ENCODE results near the gene RNF168. TPM values are rescaled to one million over a fixed set of nuclear protein-coding genes. Genes with fewer than 3 reads are reported as not detected.
"Not testable (repeated sequence)": the region's sequence is repeated elsewhere in the genome, so short reads cannot be mapped to it uniquely, and the experiment has no call there.

The RNF168 gene
- total RNA-seq, 1 donor from 2014 or later: 21.1 TPM

DNA sequence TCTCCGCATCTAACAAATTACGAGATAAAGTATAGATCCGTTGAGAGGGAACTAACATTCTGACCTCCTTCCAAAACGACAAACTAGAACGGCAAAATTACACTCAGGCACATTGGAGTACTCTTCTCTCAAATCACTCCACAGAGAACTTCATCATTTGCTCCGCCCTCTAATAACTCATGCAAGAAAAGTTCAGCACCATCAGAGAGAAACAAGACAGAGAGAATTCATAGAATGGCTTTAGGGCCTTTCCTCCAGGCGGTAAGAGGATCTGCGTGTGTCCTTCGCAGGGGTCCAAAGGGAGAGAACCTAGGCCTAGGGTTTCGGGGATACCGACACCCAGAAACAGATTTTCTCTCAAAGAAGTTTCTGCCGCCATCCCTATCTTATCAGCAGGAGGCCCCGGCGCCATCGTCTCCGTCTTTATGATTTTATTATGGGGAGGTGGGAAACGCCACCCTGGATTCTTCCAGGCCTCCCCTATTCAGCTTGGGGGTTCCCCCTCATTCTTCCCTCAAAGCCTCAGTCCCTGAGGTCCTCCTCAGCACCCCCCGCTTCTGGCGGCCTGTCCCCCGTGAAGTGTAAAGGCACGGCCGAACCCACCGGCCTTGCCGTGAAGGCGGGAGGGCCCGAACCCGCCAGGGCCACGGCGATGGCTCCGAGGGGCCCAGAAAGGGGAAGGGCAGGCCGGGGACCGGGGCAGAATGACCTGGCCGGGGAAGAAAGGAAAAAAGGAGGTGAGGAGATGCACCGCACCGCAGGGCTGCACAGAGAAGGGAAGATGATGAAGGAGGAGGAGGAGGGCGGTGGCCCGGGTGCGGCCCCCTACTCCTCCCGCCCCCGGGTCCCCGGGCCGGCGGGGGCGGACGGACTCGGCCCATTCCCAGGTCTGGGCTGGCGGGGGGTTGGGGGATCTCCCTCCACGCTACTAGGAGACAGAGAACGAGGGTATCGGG, 72.1 kb downstream of the RNF168 start:
- H3K9me3 ChIP-seq: no peaks in the 10 kb centered on the region
- DNase-seq: peak; percentile 76
- peaks cover 11% of the 10 kb centered on the region for H3K36me3 ChIP-seq
- peaks cover 14% of the 10 kb centered on the region for H3K4me1 ChIP-seq
- peak; percentile 49 for ATAC-seq
- TF ChIP-seq CTCF (IDR thresholded peaks at IDR 0.05): no peak
- H3K4me3 ChIP-seq: peak overlapping the region; percentile 98
- H3K27ac ChIP-seq: peak overlapping the region; percentile 94
- no peaks in the 10 kb centered on the region for H3K27me3 ChIP-seq
- intact Hi-C loops (cut with DNase I): no loop called here

GRCh38 chr3:196428041-196428440, 75.5 kb downstream of the RNF168 start:
- Histone ChIP-seq H3K4me3 (no peak overlapping the region), H3K9me3 (no peaks in the 10 kb centered on the region), H3K4me1 (peaks cover 17% of the 10 kb centered on the region), H3K27me3 (no peaks in the 10 kb centered on the region), H3K36me3 (peaks cover 23% of the 10 kb centered on the region), H3K27ac (no peak overlapping the region)
- ATAC-seq: no peak
- no peak for TF ChIP-seq CTCF (IDR thresholded peaks at IDR 0.05)
- DNase-seq: no peak
- intact Hi-C loops (cut with DNase I): no loop called here

GRCh38 chr3:196424421-196424820, 79.1 kb downstream of the RNF168 start:
- DNase-seq; H3K4me3 ChIP-seq; intact Hi-C loops (cut with DNase I); H3K9me3 ChIP-seq; ATAC-seq; H3K27ac ChIP-seq; H3K27me3 ChIP-seq: not testable (repeated sequence)
- Histone ChIP-seq H3K36me3 (peaks cover 23% of the 10 kb centered on the region), H3K4me1 (peaks cover 11% of the 10 kb centered on the region)

- Histone ChIP-seq H3K36me3 (peaks cover 23% of the 10 kb centered on the region), H3K4me3 (no peak overlapping the region), H3K27me3 (no peaks in the 10 kb centered on the region), H3K9me3 (no peaks in the 10 kb centered on the region), H3K4me1 (peaks cover 11% of the 10 kb centered on the region), H3K27ac (no peak overlapping the region)
- ATAC-seq (peak; percentile 41), DNase-seq (no peak)
- TF ChIP-seq CTCF (IDR thresholded peaks at IDR 0.05): no peak
- intact Hi-C loops (cut with DNase I): no loop called here
Measured at GRCh38 chr3:196423044-196423781, 80.4 kb downstream of the RNF168 start.

- intact Hi-C loops (cut with DNase I); ATAC-seq; H3K27ac ChIP-seq; H3K9me3 ChIP-seq; H3K27me3 ChIP-seq; DNase-seq; H3K4me3 ChIP-seq: not testable (repeated sequence)
- Histone ChIP-seq H3K4me1 (peaks cover 11% of the 10 kb centered on the region), H3K36me3 (peaks cover 14% of the 10 kb centered on the region)
Measured at GRCh38 chr3:196421668-196422067, 81.9 kb downstream of the RNF168 start.

GRCh38 chr3:196419386-196419785, 84.2 kb downstream of the RNF168 start:
- peaks cover 11% of the 10 kb centered on the region for H3K4me1 ChIP-seq
- H3K36me3 ChIP-seq: no peaks in the 10 kb centered on the region
- H3K27me3 ChIP-seq: no peaks in the 10 kb centered on the region
- H3K27ac ChIP-seq: no peak overlapping the region
- intact Hi-C loops (cut with DNase I): no loop called here
- H3K9me3 ChIP-seq: no peaks in the 10 kb centered on the region
- no peak for DNase-seq
- no peak for TF ChIP-seq CTCF (IDR thresholded peaks at IDR 0.05)
- no peak overlapping the region for H3K4me3 ChIP-seq
- ATAC-seq: no peak

Other genes with a start within 250 kb of the RNF168 start
- gene PCYT1A, start 216.0 kb downstream of the RNF168 start, total RNA-seq: 58.4 TPM
- gene DYNLT2B, start 185.5 kb downstream of the RNF168 start, total RNA-seq: 2.6 TPM
- gene TM4SF19, start 165.4 kb downstream of the RNF168 start, total RNA-seq: 22.4 TPM
- gene UBXN7, start 71.3 kb downstream of the RNF168 start, total RNA-seq: 54.0 TPM
- gene SMCO1, start 11.6 kb upstream of the RNF168 start, total RNA-seq: not detected
- 13.8 TPM for gene WDR53, start 64.8 kb upstream of the RNF168 start, total RNA-seq
- gene FBXO45, start 64.9 kb upstream of the RNF168 start, total RNA-seq: 8.2 TPM
- gene NRROS, start 135.9 kb upstream of the RNF168 start, total RNA-seq: 19.5 TPM
- gene CEP19, start 208.5 kb upstream of the RNF168 start, total RNA-seq: 1.6 TPM
- 17.4 TPM for gene PIGX, start 208.6 kb upstream of the RNF168 start, total RNA-seq
- gene PAK2, start 236.1 kb upstream of the RNF168 start, total RNA-seq: 77.8 TPM